ENCODE measurements around the gene VIPAS39. TPM values are rescaled to one million over a fixed set of nuclear protein-coding genes. Genes with fewer than 3 reads are reported as not detected.
A peak's percentile ranks its signal among the peaks of the same experiment; 100 is the strongest.
"Not testable (repeated sequence)": the region's sequence is repeated elsewhere in the genome, so short reads cannot be mapped to it uniquely, and the experiment has no call there.

VIPAS39 gene
- polyA plus RNA-seq, 4 donors = 29.3 to 31.6 (median 30.0) TPM

GRCh38 chr14:77473921-77474320 is 16.5 kb upstream of the VIPAS39 start:
- DNase-seq (ENCODE audit: low read depth in 4 of 4, low spot score in 3 of 4) = no peak

GRCh38 chr14:77470224-77470870 is 12.9 kb upstream of the VIPAS39 start:
- no peak for DNase-seq (ENCODE audit: low read depth in 4 of 4, low spot score in 3 of 4)

GRCh38 chr14:77469539-77469938 is 12.1 kb upstream of the VIPAS39 start:
- no peak for DNase-seq (ENCODE audit: low read depth in 4 of 4, low spot score in 3 of 4)

GRCh38 chr14:77469067-77469505 is 11.7 kb upstream of the VIPAS39 start:
- DNase-seq (ENCODE audit: low read depth in 4 of 4, low spot score in 3 of 4) = no peak

- no peak for DNase-seq (ENCODE audit: low read depth in 4 of 4, low spot score in 3 of 4)
Measured at GRCh38 chr14:77467801-77468200, 10.4 kb upstream of the VIPAS39 start.

- DNase-seq (ENCODE audit: low read depth in 4 of 4, low spot score in 3 of 4) = peak; percentile 53 to 61 (median 56)
Measured at GRCh38 chr14:77459072-77459723, 1.8 kb upstream of the VIPAS39 start.

- DNase-seq (ENCODE audit: low read depth in 4 of 4, low spot score in 3 of 4) = no peak
Measured at GRCh38 chr14:77458249-77458950, 999 bp upstream of the VIPAS39 start.

- DNase-seq (ENCODE audit: low read depth in 4 of 4, low spot score in 3 of 4) = no peak
Measured at GRCh38 chr14:77457115-77457521, 283 bp downstream of the VIPAS39 start.

- DNase-seq (ENCODE audit: low read depth in 4 of 4, low spot score in 3 of 4) = no peak
Measured at GRCh38 chr14:77455966-77456640, 1.3 kb downstream of the VIPAS39 start.

- no peak for DNase-seq (ENCODE audit: low read depth in 4 of 4, low spot score in 3 of 4)
Measured at GRCh38 chr14:77442196-77442595, 15.2 kb downstream of the VIPAS39 start.

GRCh38 chr14:77439861-77440260 is 17.5 kb downstream of the VIPAS39 start:
- DNase-seq (ENCODE audit: low read depth in 4 of 4, low spot score in 3 of 4) = no peak

GRCh38 chr14:77438596-77438995 is 18.8 kb downstream of the VIPAS39 start:
- no peak for DNase-seq (ENCODE audit: low read depth in 4 of 4, low spot score in 3 of 4)

GRCh38 chr14:77436042-77436441 is 21.4 kb downstream of the VIPAS39 start:
- no peak for DNase-seq (ENCODE audit: low read depth in 4 of 4, low spot score in 3 of 4)

- no peak for DNase-seq (ENCODE audit: low read depth in 4 of 4, low spot score in 3 of 4)
Measured at GRCh38 chr14:77426396-77426795, 31.0 kb downstream of the VIPAS39 start.

GRCh38 chr14:77424862-77425261 is 32.5 kb downstream of the VIPAS39 start:
- no peak for DNase-seq (ENCODE audit: low read depth in 4 of 4, low spot score in 3 of 4)

GRCh38 chr14:77423423-77423822 is 34.0 kb downstream of the VIPAS39 start, which contains the start of gene NOXRED1:
Gene NOXRED1, minus strand, starts transcription at chr14:77423523. Its CDS starts 634 bp downstream, at chr14:77422889.
- no peak for DNase-seq (ENCODE audit: low read depth in 4 of 4, low spot score in 3 of 4)

- DNase-seq (ENCODE audit: low read depth in 4 of 4, low spot score in 3 of 4) = no peak
Measured at GRCh38 chr14:77421201-77421600, 36.2 kb downstream of the VIPAS39 start.

- DNase-seq (ENCODE audit: low read depth in 4 of 4, low spot score in 3 of 4) = no peak
Measured at GRCh38 chr14:77416836-77417235, 40.6 kb downstream of the VIPAS39 start.

- not testable (repeated sequence) for DNase-seq (ENCODE audit: low read depth in 4 of 4, low spot score in 3 of 4)
Measured at GRCh38 chr14:77416098-77416497, 41.3 kb downstream of the VIPAS39 start.

- DNase-seq (ENCODE audit: low read depth in 4 of 4, low spot score in 3 of 4) = not testable (repeated sequence)
Measured at GRCh38 chr14:77415403-77416030, 41.9 kb downstream of the VIPAS39 start.

- DNase-seq (ENCODE audit: low read depth in 4 of 4, low spot score in 3 of 4) = no peak
Measured at GRCh38 chr14:77409131-77409533, 48.3 kb downstream of the VIPAS39 start.

Data from right renal pelvis (tissue), 4 donors.